Loucy (cell line): ENCODE measurements around the gene NDUFAF8.
A peak's percentile ranks its signal among the peaks of the same experiment; 100 is the strongest.

Experiments used
- H2AFZ ChIP-seq: fragments of 200-600 bp; sonication (generic); 2 replicates; pipeline ENCODE4 v1.6.0; 2016; ENCODE audit warnings: antibody characterized with exemption, mild to moderate bottlenecking, low read length, moderate library complexity
- H3F3A ChIP-seq: fragments of 200-600 bp; 2 replicates; pipeline ENCODE4 v1.6.0; 2016; ENCODE audit warnings: antibody characterized with exemption, low read depth, mild to moderate bottlenecking
- H3K27me3 ChIP-seq: fragments of 200-600 bp; sonication (generic); 2 replicates; pipeline ENCODE4 v1.6.1; 2014; ENCODE audit warnings: low read length, mild to moderate bottlenecking; ENCODE audit not compliant: insufficient read depth, poor library complexity, severe bottlenecking
- H3K36me3 ChIP-seq: fragments of 200-600 bp; sonication (generic); 2 replicates; pipeline ENCODE4 v1.6.1; 2016; ENCODE audit warnings: low read length; ENCODE audit not compliant: insufficient read depth
- H3K4me1 ChIP-seq: fragments of 200-600 bp; sonication (generic); 2 replicates; pipeline ENCODE4 v1.5.1; 2014; ENCODE audit warnings: low read length, mild to moderate bottlenecking; ENCODE audit not compliant: insufficient read depth, poor library complexity, severe bottlenecking
- H3K4me2 ChIP-seq: fragments of 200-600 bp; sonication (generic); 2 replicates; pipeline ENCODE4 v1.6.0; 2014; ENCODE audit warnings: antibody characterized with exemption, low read length, low read depth, mild to moderate bottlenecking; ENCODE audit not compliant: poor library complexity, severe bottlenecking
- H3K4me3 ChIP-seq: fragments of 200-600 bp; sonication (generic); 2 replicates; pipeline ENCODE4 v1.5.1; 2014; ENCODE audit warnings: low read length, mild to moderate bottlenecking, mixed read lengths; ENCODE audit not compliant: poor library complexity, severe bottlenecking
- H3K79me2 ChIP-seq: fragments of 200-600 bp; sonication (generic); 2 replicates; pipeline ENCODE4 v1.6.1; 2014; ENCODE audit warnings: low read length; ENCODE audit not compliant: insufficient read depth
- H3K9ac ChIP-seq: fragments of 200-600 bp; sonication (generic); 2 replicates; pipeline ENCODE4 v1.6.0; 2014; ENCODE audit warnings: mild to moderate bottlenecking, low read depth, low read length, moderate library complexity; ENCODE audit not compliant: poor library complexity, severe bottlenecking
- H3K9me2 ChIP-seq: fragments of 200-600 bp; sonication (generic); replicated peaks from 2 replicates; pipeline ENCODE4 v1.6.1; 2016; ENCODE audit warnings: low read depth, low read length, mixed read lengths
- H3K9me3 ChIP-seq: fragments of 200-600 bp; sonication (generic); 2 replicates; pipeline ENCODE4 v1.6.1; 2014; ENCODE audit warnings: mild to moderate bottlenecking, antibody characterized with exemption, low read length, low read depth; ENCODE audit not compliant: insufficient read depth
- H4K20me1 ChIP-seq: fragments of 200-600 bp; sonication (generic); 2 replicates; pipeline ENCODE4 v1.6.0; 2014; ENCODE audit warnings: antibody characterized with exemption, low read length, mild to moderate bottlenecking; ENCODE audit not compliant: insufficient read depth, poor library complexity, severe bottlenecking
- CTCF ChIP-seq: fragments of 200-600 bp; sonication (generic); conservative IDR thresholded peaks from 2 replicates; pipeline ENCODE4 v1.5.1; 2014; ENCODE audit warnings: mild to moderate bottlenecking, antibody characterized with exemption, low read length
- EZH2phosphoT487 ChIP-seq: fragments of 200-600 bp; IDR thresholded peaks from 2 replicates; pipeline ENCODE4 v1.6.1; 2018; ENCODE audit warnings: antibody characterized with exemption, mild to moderate bottlenecking, moderate library complexity, borderline replicate concordance

The NDUFAF8 gene

GRCh38 chr17:81270279-81270678 is 31.2 kb downstream of the NDUFAF8 start:
- H3K4me3 ChIP-seq = peak overlapping the region; percentile 5
- peaks cover 22% of the 10 kb centered on the region; the same call in 1 of the 2 replicates for H3K36me3 ChIP-seq
- H3K9me2 ChIP-seq = no peaks in the 10 kb centered on the region
- H3K9ac ChIP-seq = peak overlapping the region; percentile 36
- no peak for TF ChIP-seq EZH2phosphoT487
- TF ChIP-seq CTCF = no peak
- no peak overlapping the region for H2AFZ ChIP-seq
- H3K4me1 ChIP-seq = peaks cover 29% of the 10 kb centered on the region
- H3K79me2 ChIP-seq = no peaks in the 10 kb centered on the region; the same call in 1 of the 2 replicates
- peak overlapping the region; percentile 25 for H3K4me2 ChIP-seq
- H4K20me1 ChIP-seq = no peaks in the 10 kb centered on the region
- H3K27me3 ChIP-seq = no peaks in the 10 kb centered on the region
- H3F3A ChIP-seq = peaks cover 6% of the 10 kb centered on the region; the same call in 1 of the 2 replicates
- no peaks in the 10 kb centered on the region for H3K9me3 ChIP-seq

GRCh38 chr17:81271226-81271625 is 32.1 kb downstream of the NDUFAF8 start:
- Histone ChIP-seq H2AFZ (no peak overlapping the region), H3K4me1 (peaks cover 29% of the 10 kb centered on the region), H3K36me3 (peaks cover 26% of the 10 kb centered on the region; the same call in 1 of the 2 replicates), H3K79me2 (no peaks in the 10 kb centered on the region), H3K4me3 (no peak overlapping the region), H3K9me3 (no peaks in the 10 kb centered on the region), H3K4me2 (peak overlapping the region; percentile 25), H3K9ac (peak overlapping the region; percentile 36), H3K27me3 (no peaks in the 10 kb centered on the region), H4K20me1 (no peaks in the 10 kb centered on the region), H3K9me2 (no peaks in the 10 kb centered on the region), H3F3A (peaks cover 6% of the 10 kb centered on the region; the same call in 1 of the 2 replicates)
- no peak for TF ChIP-seq EZH2phosphoT487
- no peak for TF ChIP-seq CTCF

- Histone ChIP-seq H3K9me3 (no peaks in the 10 kb centered on the region), H3K36me3 (peaks cover 26% of the 10 kb centered on the region; the same call in 1 of the 2 replicates), H3F3A (peaks cover 6% of the 10 kb centered on the region; the same call in 1 of the 2 replicates), H2AFZ (peak overlapping the region; percentile 26; the same call in 1 of the 2 replicates), H3K4me1 (peaks cover 29% of the 10 kb centered on the region), H3K4me3 (peak overlapping the region; percentile 55), H3K27me3 (no peaks in the 10 kb centered on the region), H4K20me1 (no peaks in the 10 kb centered on the region), H3K79me2 (no peaks in the 10 kb centered on the region), H3K9me2 (no peaks in the 10 kb centered on the region), H3K9ac (peak overlapping the region; percentile 70), H3K4me2 (peak overlapping the region; percentile 74)
- TF ChIP-seq CTCF (no peak), EZH2phosphoT487 (no peak)
These were observed 33.5 kb downstream of the NDUFAF8 start for GRCh38 chr17:81272616-81273015.
